NCI-H2227 (cell line): ENCODE results near the gene LCLAT1.

Experiments used
- DNase-seq: peaks from one replicate; lab custom pipeline; 2025; ENCODE audit not compliant: unreplicated experiment; lab: John Stamatoyannopoulos, UW

The LCLAT1 gene

DNA sequence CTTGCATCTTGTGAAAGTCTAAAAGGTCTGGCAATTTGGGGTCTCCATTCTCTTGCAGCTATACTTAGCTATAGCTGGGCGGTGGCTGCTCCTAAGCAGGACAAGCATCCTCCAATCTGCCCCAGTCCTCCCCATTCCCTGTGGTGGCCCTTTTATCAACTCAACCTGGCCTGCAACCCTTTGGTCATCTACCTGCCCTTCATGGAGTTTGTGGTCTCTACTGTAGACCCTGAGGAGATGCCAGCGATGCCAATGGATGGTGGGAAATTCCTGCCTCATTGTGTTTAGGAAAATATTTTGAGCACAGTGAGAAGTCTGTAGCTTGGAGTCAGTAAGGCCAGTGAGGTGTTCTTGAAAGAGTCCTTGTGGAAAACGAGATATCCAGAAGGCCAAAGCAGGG lies 216.8 kb downstream of the LCLAT1 start:
- no peak for DNase-seq

DNA sequence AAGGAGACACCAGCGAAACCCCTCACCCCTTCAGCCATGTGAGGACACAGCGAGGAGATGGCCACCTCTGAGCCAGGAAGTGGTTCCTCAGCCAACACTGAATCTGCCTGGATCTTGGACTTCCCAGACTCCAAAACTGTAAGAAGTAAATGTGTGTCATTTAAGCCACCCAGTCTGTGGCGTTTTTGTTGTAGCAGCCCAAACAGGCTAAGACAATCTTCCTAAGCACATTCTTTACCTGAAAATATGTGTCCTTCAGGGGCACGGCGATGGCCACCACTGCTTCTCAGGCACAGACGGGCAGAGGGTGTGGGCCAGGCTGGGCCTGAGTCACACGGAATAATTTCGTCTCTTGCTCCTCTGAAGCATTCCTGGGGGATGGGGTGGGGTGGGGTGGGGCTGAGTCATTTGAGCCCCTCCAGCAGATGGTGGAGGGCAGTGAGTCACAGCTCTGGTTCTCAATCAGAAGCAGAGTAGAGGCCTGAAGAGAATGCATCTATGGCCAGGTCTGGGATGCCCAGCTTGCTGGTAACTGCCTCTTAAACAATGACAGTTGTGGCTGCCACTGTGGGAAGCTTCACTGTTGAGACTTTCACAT lies 217.8 kb downstream of the LCLAT1 start:
- no peak for DNase-seq

GRCh38 chr2:30665761-30666265 lies 218.8 kb downstream of the LCLAT1 start:
- DNase-seq = no peak

- no peak for DNase-seq
These were observed 219.3 kb downstream of the LCLAT1 start for GRCh38 chr2:30666266-30666874.

DNA sequence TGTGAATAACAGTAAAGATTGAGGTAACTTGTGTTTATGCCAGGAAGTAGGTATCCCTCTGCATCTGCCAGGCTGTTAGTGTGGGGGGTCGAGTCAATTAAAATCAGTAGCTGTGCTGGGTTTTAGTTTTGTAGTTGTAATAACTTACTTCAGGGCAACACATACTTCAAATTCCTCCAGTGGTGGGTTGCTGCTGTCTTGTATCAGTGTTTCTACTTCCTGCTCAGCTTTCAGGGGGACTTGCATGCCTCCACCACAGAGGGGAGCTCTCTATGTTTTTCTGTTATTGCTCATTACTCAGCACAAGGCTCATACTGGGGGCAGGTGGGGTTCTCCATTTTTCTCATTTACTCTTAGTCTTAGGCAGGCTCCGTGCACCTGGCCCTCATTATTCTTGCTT lies 223.4 kb downstream of the LCLAT1 start:
- DNase-seq = no peak

GRCh38 chr2:30673127-30673526 lies 226.1 kb downstream of the LCLAT1 start:
- no peak for DNase-seq

- DNase-seq = no peak
These were observed 228.7 kb downstream of the LCLAT1 start for GRCh38 chr2:30675758-30676157.

GRCh38 chr2:30677231-30677630 lies 230.2 kb downstream of the LCLAT1 start:
- DNase-seq = no peak

- DNase-seq = no peak
These were observed 230.9 kb downstream of the LCLAT1 start for GRCh38 chr2:30677861-30678385.

DNA sequence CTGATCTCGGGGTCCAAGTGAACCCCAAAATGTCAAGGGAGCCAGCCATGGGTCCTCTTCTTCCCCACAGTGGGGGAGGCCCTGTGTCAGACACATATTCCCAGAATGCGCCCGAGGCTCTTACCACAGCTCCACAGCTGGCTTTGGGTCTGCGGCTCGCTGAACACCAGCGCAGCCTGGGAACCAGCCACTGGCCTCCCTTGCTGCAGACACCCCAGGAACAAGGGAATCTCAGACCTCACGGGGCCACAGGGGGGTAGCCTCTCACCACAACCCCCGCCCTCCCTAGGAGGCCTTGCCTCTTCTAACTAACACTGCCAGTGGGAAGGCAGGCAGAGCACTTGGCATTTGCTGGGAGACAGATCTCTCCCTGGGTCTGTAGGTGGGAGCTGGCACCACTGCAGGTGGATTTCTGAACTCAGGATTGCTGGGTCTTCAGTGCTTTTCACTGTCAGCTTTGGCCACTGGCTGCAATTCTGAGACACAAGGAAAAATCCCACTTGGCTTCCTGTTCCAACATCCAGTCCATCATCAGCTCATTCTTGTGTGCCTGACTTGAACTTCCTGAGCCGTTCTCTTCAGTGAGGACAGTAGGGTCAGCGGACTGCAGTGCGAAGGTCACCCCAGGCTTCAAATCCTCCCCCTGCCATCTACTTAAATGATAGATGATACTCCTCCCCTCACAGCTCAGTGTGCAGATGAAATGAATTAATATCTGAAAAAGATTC lies 231.5 kb downstream of the LCLAT1 start:
- DNase-seq = no peak

- DNase-seq = peak; percentile 33
These were observed 232.5 kb downstream of the LCLAT1 start for GRCh38 chr2:30679426-30680088.

- DNase-seq = no peak
These were observed 233.1 kb downstream of the LCLAT1 start for GRCh38 chr2:30680121-30680520.

DNA sequence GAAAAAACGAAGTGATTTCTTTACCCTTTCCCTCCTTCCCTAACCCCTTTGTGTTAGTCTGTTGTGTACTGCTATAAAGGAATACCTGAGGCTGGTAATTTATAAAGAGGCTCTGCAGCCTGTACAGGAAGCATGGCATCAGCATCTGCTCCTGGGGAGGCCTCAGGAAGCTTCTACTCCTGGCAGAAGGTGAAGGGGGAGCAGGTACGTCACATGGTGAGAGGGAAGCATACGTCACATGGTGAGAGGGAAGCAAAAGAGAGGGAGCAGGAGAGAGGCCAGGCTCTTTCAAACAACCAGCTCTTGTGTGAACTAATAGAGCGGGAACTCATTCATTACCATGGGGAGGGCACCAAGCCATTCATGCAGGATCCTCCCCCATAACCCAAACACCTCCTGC lies 234.0 kb downstream of the LCLAT1 start:
- no peak for DNase-seq

- DNase-seq = no peak
These were observed 236.3 kb downstream of the LCLAT1 start for GRCh38 chr2:30683236-30683956.

GRCh38 chr2:30684026-30684425 lies 237.0 kb downstream of the LCLAT1 start:
- DNase-seq = no peak

DNA sequence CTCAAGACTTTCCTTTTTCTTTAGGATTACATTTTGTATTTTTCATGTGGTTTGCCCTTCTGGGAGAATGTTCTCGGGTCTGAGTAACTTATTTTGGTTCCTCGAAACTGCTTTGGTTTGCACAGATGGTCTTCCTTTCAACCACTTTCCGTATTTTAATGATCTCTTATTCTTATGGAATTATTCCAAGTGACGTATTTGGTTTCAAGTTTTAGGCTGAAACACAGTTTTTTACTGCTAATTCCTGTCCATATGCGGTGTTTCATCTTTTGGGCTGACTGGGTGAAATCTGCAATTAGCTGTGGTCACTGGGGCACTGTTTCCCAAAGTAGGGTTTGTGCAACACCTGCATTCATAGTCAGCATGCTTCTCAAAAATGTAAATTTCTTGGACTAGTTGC lies 237.5 kb downstream of the LCLAT1 start:
- no peak for DNase-seq

- DNase-seq = no peak
These were observed 237.9 kb downstream of the LCLAT1 start for GRCh38 chr2:30684996-30685395.

DNA sequence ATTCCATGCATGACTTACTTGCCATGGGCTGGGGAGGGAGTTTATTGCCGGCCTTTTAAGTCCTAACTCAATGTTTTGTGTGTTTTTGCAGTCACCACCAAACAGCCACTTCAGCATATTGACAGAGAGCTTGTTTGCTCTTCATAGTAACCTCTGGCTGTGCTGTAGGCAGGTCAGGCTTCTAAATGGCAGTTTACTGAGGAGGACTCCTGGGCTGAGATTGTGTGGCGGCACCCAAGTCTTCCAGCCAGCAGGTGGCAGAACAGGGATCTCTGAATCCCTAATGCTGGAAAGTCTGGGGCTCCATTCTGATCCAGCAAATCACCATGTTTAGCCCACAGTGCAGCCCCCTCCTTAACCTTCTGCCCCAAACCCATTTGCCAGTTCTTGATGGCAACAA lies 239.0 kb downstream of the LCLAT1 start:
- DNase-seq = peak; percentile 72

GRCh38 chr2:30686669-30687068 lies 239.6 kb downstream of the LCLAT1 start:
- peak; percentile 40 for DNase-seq

GRCh38 chr2:30688956-30689401 lies 241.9 kb downstream of the LCLAT1 start:
- DNase-seq = peak; percentile 76
